Measurements from ENCODE around the gene PHKB.
"Not testable (repeated sequence)": the region's sequence is repeated elsewhere in the genome, so short reads cannot be mapped to it uniquely, and the experiment has no call there.

Gene PHKB

GRCh38 chr16:47460711-47461597, at the start of gene PHKB, which contains the start of gene ITFG1:
TSS of gene PHKB (plus strand) at chr16:47461331. CDS start at chr16:47461351, 20 bp downstream.
TSS of gene ITFG1 (minus strand) at chr16:47461063. CDS start at chr16:47461045, 18 bp downstream.
- DNase-seq: peak; percentile 95

GRCh38 chr16:47413041-47413440, 48.1 kb upstream of the PHKB start:
- DNase-seq: no peak

- no peak for DNase-seq
Observed at GRCh38 chr16:47416869-47417268, 44.3 kb upstream of the PHKB start.

GRCh38 chr16:47424846-47425245, 36.3 kb upstream of the PHKB start:
- DNase-seq: no peak

- DNase-seq: no peak
Observed at GRCh38 chr16:47426806-47427205, 34.3 kb upstream of the PHKB start.

- no peak for DNase-seq
Observed at GRCh38 chr16:47431960-47432359, 29.2 kb upstream of the PHKB start.

GRCh38 chr16:47434274-47434673, 26.9 kb upstream of the PHKB start:
- DNase-seq: not testable (repeated sequence)

GRCh38 chr16:47440066-47440465, 21.1 kb upstream of the PHKB start:
- not testable (repeated sequence) for DNase-seq

GRCh38 chr16:47442884-47443283, 18.2 kb upstream of the PHKB start:
- DNase-seq: not testable (repeated sequence)

- no peak for DNase-seq
Observed at GRCh38 chr16:47446431-47446830, 14.7 kb upstream of the PHKB start.

GRCh38 chr16:47448830-47449575, 12.1 kb upstream of the PHKB start:
- no peak for DNase-seq

GRCh38 chr16:47449788-47450187, 11.3 kb upstream of the PHKB start:
- no peak for DNase-seq

- DNase-seq: no peak
Observed at GRCh38 chr16:47458331-47458730, 2.8 kb upstream of the PHKB start.

- no peak for DNase-seq
Observed at GRCh38 chr16:47459603-47460002, 1.5 kb upstream of the PHKB start.

- no peak for DNase-seq
Observed at GRCh38 chr16:47460359-47460710, 796 bp upstream of the PHKB start.

GRCh38 chr16:47461598-47462266, 601 bp downstream of the PHKB start:
- peak; percentile 20 for DNase-seq

GRCh38 chr16:47463771-47464624, 2.9 kb downstream of the PHKB start:
- DNase-seq: no peak

GRCh38 chr16:47465919-47466630, 4.9 kb downstream of the PHKB start:
- no peak for DNase-seq

GRCh38 chr16:47467501-47467900, 6.4 kb downstream of the PHKB start:
- no peak for DNase-seq

GRCh38 chr16:47468070-47468689, 7.0 kb downstream of the PHKB start:
- DNase-seq: not testable (repeated sequence)

GRCh38 chr16:47469227-47469626, 8.1 kb downstream of the PHKB start:
- no peak for DNase-seq
